GM21717 (cell line): ENCODE results near the gene ARX.

Experiments
- ATAC-seq: cut with Tn5 transposase; IDR thresholded peaks from one replicate; pipeline ENCODE4 v1.9.1; 2021; ENCODE audit warnings: mild to moderate bottlenecking, moderate library complexity; ENCODE audit not compliant: unreplicated experiment

ARX gene

GRCh38 chrX:25001808-25002660, 13.7 kb downstream of the ARX start:
- no peak for ATAC-seq

- ATAC-seq = no peak
Measured at GRCh38 chrX:24999511-24999910, 16.3 kb downstream of the ARX start.

GRCh38 chrX:24996096-24996709, 19.6 kb downstream of the ARX start:
- ATAC-seq = no peak

GRCh38 chrX:24993879-24994278, 21.9 kb downstream of the ARX start:
- no peak for ATAC-seq

- no peak for ATAC-seq
Measured at GRCh38 chrX:24990535-24990934, 25.2 kb downstream of the ARX start.

- ATAC-seq = no peak
Measured at GRCh38 chrX:24988314-24988713, 27.5 kb downstream of the ARX start.

GRCh38 chrX:24987731-24988130, 28.0 kb downstream of the ARX start:
- ATAC-seq = no peak

GRCh38 chrX:24985120-24985519, 30.6 kb downstream of the ARX start:
- no peak for ATAC-seq

GRCh38 chrX:24983931-24984330, 31.8 kb downstream of the ARX start:
- ATAC-seq = no peak

- ATAC-seq = no peak
Measured at GRCh38 chrX:24982306-24982965, 33.3 kb downstream of the ARX start.

- no peak for ATAC-seq
Measured at GRCh38 chrX:24981030-24981429, 34.7 kb downstream of the ARX start.

GRCh38 chrX:24979081-24979480, 36.7 kb downstream of the ARX start:
- no peak for ATAC-seq

GRCh38 chrX:24969812-24970211, 46.0 kb downstream of the ARX start:
- ATAC-seq = no peak

GRCh38 chrX:24965372-24965771, 50.4 kb downstream of the ARX start:
- ATAC-seq = no peak

GRCh38 chrX:24963823-24964222, 51.9 kb downstream of the ARX start:
- ATAC-seq = no peak

GRCh38 chrX:24961809-24962208, 54.0 kb downstream of the ARX start:
- no peak for ATAC-seq

GRCh38 chrX:24956828-24957227, 58.9 kb downstream of the ARX start:
- ATAC-seq = no peak

- no peak for ATAC-seq
Measured at GRCh38 chrX:24955372-24955930, 60.3 kb downstream of the ARX start.

GRCh38 chrX:24954732-24955131, 61.0 kb downstream of the ARX start:
- no peak for ATAC-seq
